Stimulated activated CD4-positive, alpha-beta T cell treated with anti-CD3 and anti-CD28 coated beads, Interleukin-2, amount 100 ng/mL, for 4 hours (primary cell): ENCODE data around the gene HTRA2.

Experiments used
- DNase-seq: peaks from one replicate; pipeline ENCODE4 v3.0.0-alpha.2; 2020; ENCODE audit warnings: low read depth

The HTRA2 gene

DNA sequence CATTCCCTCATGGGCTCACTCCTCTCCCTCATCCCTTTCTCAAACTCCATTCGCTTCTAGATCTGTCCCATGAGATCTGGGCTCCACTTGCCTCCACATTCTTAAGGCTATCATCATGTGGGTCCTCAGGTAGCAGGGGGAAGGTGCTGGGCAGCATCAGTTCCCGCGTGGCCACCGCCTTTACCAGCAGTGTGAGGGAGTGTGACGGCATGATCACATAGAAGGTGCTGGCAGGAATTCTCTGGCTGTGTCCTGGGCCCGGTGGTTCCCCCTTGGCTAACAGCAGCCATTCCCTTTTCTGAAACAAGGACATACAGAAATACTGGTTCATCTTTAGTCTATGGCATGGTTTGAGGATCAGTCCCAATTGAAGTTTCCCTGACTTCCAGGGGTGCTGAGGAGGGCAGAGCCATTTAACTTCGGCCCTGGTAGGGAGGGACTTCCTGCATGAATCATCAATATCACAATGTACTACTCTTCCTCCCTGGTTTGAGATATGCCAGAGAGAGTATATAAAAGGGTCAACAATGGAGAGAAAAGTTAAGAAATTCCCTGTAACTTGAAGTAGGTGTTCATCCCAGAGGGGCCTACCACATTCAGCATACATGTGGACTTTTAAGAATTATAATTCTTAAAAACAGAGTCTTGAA lies 32.5 kb downstream of the HTRA2 start:
- no peak for DNase-seq

DNA sequence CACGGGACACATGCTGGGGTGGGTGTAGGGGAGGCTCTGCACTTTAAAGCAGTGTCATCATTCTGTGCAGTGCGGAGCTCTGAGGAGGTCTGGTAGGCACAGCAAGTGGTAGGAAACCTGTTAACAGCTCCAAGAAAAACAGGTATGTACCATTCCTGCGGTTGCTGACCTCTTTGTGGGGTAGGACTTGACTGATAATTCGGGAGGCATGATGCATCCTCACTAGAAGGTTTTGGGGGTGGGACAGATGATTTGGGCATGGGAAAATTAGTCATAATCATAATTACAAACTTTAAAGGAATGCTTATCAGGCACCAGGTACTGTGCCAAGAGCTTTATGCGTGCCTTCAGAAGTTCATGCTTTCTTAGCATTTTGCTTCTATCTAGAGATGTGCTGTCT lies 34.5 kb downstream of the HTRA2 start:
- DNase-seq, result no peak

DNA sequence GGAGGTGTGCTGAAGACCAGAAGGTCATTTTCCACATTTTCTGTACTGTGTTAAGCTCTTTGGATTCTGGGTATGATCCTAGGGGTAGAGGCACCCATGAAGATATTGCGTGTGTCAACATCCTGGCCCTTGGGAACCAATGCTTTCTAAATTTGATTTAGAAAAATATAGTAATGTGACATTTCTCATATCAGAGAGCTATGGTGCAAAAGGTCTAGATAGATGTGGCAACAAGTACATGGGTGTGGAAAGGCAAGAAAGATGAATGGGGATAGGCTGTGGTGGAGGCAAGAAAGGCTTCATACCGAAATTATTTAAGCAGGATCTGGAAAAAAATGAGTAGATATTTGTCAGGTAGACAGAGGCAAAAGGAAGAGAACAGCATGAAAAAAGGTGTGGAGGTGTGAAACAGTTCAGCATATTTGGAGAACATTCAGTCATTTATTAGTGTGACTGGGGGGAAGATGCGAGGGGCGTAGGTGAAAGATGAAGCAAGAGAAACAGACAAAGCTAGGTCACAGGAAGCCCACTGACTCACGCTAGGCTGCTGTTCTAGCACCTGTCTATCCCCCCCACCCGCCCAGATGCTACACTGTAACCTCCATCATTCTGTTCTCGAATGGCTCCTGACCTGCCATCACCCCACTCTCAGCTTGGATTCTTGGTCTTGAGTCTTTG lies 36.5 kb downstream of the HTRA2 start:
- DNase-seq, result no peak

DNA sequence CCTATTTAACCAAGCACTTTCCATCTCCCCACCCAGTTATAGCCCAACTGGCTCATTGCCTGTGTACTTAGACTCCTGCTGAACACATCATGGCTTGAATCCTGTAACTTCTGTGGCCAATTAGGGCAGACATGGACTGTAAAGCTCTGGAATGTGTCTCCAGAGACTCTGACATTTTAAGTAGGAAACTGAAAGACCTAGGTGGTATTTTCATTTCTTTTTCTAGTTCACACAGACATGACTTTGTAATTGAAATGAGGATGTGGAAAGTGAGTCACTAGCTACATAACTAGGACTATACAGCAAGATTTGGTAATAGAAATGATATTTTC lies 37.0 kb downstream of the HTRA2 start:
- no peak for DNase-seq

DNA sequence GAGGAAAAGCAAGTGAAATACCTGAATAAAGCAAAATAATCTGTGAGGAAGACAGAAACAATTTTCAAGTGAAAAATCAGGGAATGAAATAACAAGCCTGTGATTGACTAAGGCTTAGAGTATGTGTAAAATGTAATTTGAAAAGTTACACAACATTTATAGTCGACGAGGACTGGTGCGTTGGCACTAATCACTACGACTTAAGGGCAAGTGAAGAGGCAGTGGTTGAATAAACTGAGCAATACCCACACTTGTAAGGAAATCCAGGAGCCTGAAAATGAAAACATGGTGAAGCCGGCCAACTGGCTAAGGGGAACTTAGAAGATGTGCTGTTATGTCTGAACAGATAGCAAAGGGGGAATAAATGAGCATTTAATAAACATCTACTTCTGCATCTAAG lies 38.1 kb downstream of the HTRA2 start:
- DNase-seq, result no peak

DNA sequence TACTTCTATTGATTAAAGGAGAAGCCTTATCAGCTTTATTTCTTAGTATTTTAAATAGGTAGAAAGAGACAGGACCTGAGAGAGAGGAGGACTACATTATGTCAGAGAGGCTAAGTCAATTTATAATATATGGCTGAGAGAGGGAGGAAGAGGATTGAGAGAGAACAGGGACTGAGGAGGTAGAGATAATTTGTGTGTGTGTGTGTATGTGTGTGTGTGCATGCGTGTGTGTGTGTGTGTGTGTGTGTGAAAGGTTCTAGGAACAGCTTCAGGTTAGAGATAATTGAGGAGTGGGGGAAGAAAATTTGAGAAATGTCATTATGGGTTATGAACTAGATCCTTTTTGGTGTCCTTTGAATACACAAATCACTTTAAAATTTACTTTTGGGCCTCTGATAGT lies 40.0 kb downstream of the HTRA2 start:
- no peak for DNase-seq

DNA sequence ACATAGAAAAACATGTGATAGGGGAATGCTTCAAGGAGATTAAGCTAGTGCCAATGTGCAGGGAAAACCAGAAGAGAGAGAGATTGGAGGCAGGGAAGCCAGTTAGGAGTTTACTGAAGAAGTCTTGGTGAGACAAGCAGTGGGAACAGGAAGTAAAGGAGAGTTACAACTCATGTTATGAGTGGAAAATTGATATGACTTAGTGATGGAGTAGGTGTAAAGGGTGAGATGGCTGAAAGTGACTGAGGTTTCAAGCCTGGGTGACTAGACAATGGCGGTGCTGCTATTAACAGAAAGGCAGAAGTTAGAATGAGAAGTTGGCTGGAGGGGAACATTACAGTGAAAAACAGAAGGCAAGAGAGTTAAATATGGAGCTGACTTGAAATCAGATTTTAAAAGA lies 41.3 kb downstream of the HTRA2 start:
- no peak for DNase-seq

DNA sequence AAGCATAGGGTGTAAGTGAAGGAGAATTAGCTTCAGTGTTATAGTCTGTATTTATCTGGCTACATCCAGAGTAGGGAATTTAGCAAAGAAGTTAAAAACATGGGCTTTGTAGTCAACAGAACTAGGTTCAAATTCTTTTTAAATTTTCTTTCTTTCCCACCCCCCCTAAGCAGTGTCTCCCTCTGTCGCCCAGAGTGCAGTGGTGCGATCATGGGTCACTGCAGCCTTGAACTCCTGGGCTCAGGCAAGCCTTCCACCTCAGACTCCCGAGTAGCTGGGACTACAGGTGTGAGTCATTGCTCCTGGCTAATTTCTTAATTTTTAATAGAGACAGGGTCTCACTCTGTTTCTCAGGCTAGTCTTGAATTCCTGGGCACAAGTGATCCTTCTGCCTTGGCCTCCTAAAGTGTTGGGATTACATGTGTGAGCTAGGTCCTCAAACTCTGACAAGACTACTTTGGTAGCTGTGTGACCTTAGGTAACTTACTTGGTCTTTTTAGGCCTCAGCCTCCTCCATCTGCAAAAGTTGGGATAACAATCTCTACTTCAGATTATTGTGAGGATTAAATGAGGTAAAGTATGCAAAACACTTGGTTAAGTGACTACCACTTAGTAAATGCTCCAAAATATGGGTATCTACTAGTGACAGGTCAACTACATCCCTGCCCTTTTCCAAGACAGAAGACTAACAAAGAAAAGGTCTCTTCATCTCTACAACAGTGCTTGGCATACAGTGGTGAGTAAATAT lies 42.6 kb downstream of the HTRA2 start:
- DNase-seq, result no peak

DNA sequence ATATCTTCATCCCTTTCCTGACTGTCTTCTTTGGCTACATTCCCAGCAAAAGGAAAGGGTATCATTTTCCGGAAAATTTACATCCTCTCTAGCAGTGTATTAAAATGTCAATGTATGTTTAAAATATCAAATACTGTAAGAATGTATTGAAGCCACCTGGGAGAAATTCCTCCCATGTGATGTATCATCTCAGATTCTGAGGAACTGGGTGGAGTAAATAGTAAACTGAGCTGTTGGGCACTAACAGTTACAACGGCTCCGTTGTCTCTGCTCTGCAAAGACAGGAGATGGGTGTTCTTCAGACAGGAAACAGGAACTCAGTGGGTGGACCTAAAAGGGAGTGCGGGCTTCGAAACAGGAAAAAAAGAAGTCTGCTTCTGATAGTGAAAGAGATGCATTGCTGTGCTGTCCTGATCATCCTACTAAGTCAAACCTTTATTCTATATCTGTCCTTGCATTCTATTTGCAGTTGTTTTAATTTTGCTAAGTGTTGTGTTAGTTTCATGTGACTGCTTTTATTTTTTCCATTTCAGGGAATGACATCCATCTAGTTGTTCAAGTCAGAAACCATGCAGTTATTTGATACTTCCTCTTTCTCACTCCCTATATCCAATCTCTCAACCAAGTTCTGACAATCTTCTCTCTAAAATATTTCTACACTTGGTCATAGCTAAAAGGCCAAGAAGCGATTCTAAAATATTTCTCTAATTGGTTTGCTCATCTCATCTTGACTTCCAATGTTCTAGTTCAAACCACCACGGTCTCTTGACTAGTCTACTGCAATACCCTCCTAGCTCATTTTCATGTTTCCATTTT lies 44.2 kb downstream of the HTRA2 start:
- no peak for DNase-seq

DNA sequence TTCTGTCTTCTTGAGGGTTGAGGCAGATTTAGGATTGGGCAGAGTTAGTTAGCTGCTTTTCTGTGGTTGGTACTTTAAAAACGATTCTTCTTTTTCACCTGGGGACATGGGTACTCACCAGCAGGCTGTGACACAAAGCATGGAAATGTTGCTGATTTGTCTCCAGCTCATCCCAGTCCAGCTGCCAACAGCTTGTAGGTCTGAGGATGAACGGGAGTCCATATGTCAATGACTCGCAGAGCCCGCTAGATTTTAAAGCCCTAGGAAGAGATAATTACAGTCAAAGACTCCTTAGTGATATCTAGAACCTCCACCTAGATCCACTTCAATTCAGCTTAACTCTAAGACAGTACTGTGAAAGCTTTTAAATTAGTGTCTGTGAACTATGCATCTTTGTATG lies 45.6 kb downstream of the HTRA2 start:
- DNase-seq, result no peak

DNA sequence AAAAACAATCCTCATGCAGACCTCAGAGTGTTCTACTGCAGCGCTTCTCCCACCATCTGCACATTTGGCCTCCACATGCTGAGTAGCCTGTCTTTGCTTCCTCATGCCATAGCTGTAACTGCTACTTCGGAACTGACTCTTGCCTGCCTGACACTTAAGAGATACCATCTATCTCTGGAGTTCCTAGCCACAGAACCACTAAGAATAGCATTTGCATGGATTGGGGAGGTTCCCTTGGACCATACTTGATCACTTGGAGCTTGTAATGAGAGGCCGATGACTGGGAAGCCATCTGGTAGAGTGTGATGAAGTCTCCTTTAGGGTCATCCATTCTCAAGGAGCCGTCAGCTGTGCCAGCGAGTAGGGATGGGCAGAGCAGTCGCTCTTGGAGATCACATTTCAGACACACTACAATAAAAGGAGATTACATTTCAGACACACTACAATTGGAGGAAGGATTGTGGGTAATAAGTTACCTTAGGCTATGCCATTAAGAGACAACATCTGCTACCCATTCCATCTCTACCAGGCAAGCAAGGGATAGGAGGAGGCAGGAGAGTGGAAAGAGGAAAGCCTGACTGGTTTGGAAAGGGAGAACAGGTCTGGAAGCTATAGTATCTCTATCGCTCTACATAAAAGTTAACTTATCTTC lies 46.6 kb downstream of the HTRA2 start:
- DNase-seq, result no peak

DNA sequence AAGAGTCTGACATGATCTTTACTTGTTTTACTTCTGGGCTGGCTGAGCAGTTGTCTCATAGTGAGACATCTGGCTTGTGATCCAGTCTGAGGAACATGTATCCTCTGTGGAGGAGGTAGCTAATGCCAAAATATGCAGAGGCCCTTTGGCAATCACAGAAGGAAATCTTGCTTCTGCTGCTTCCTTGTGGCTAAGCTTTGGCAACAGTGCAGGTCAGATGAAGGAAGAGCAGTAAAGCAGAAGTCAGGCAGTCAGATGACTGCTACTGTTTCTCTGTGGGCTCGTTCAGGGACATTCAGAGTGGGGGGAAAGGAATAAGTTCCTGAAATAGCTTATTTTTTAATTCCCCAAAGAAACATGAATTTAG lies 47.1 kb downstream of the HTRA2 start:
- DNase-seq, result no peak

DNA sequence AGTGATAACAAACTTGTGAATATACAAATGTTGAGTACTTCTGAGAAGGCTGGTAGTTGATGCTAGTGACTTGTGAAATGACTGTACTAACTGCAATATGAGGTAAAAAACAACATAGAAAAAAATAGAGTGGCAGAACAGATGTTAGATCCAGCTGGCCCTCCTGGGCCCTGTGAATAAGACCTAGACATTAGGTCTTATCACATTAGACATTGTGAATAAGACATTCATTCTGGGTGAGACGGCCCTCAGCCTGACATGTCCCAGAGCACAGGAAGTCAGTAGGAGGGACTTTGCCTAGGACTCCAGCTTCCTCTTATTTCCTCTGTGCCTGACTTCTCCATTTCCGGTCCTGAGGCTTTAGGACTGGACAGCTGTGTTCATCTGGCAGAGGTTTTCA lies 47.7 kb downstream of the HTRA2 start:
- DNase-seq, result no peak

DNA sequence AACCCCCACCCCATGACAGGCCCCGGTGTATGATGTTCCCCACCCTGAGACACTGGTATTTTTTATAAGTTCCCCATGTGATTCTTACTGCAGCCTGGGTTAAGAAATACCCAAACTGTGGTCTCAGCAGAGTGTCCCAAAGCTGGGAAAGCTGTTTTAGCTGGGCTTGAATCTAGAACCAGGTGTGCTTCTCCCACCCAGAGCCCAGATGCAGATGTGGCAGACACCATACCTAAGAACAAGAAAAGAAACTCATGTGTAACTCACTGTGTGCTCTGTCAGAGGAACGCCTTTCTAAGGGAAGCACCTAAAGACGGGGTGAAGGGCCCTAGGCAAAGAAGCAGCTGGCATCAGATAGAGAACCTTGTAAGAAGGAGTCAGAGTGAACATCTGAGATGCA lies 48.7 kb downstream of the HTRA2 start:
- no peak for DNase-seq

DNA sequence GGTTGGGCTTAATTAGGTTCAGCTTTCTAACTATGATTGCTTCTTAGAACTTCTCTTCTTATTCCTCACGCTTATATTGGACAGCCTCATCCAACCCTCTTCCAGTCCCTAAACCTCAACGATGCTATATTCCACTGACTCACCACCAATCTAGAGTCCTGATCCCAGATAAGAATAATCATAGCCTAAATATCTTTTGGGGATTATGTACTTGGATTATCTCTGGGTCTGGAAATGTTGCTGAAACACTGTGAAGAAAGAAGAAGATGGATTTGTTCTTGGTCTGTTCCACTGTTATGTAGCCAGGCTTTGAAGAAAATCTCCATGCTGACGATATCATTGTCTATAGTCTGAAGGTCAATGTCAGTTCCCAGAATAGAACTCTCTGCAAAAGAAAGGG lies 51.7 kb downstream of the HTRA2 start:
- DNase-seq, result no peak

DNA sequence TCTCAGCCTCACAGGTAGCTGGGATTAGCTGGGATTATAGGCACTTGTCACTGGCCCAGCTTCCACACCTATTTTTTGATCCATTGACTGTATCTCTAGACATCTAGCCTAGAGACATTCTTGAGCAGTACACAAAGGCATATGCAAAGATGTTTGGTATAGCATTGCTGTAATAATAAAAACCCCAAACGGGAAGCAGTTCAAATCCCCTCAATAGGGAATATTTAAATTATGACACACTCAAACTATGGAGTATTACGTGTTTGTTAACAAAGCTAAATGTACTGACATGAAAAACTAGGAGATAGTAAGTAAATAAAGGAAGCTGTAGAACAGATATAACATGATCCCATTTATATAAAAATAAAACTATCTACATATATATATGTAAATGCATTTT lies 52.5 kb downstream of the HTRA2 start:
- no peak for DNase-seq
